Putamen (tissue), 1 donor: ENCODE results near the gene CISD3.
"Not testable (repeated sequence)": the region's sequence is repeated elsewhere in the genome, so short reads cannot be mapped to it uniquely, and the experiment has no call there.

ENCODE experiments used
- DNase-seq: peaks from one replicate; pipeline ENCODE4 v3.0.0-alpha.2; 2016; ENCODE audit warnings: low spot score

Gene CISD3

GRCh38 chr17:38707678-38708351 is 22.3 kb upstream of the CISD3 start:
- DNase-seq: no peak

GRCh38 chr17:38709104-38709820 is 20.9 kb upstream of the CISD3 start:
- no peak for DNase-seq

GRCh38 chr17:38709864-38710603 is 20.1 kb upstream of the CISD3 start:
- DNase-seq: no peak

- DNase-seq: no peak
These were observed 19.6 kb upstream of the CISD3 start for GRCh38 chr17:38710604-38710962.

DNA sequence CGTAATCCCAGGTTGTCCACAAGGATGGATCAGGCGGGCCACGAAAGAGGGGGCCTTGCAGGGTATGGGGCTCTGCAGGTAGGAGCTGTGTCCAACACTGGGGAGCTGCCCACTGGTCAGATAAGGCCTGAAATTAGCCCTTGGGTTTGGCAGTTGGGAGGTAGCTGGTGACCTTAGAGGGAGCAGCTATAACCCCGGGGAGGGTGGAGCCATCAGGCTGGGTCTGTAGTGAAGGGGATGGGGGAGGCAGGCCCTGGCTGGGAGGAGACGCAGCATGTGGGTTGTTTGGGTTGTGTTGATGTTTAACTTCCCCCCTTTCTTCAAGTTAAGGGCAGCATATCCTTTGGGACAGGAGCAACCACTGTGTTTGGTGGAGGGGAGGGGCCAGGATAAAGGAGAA is 19.2 kb upstream of the CISD3 start:
- no peak for DNase-seq

- DNase-seq: no peak
These were observed 18.2 kb upstream of the CISD3 start for GRCh38 chr17:38711792-38712571.

DNA sequence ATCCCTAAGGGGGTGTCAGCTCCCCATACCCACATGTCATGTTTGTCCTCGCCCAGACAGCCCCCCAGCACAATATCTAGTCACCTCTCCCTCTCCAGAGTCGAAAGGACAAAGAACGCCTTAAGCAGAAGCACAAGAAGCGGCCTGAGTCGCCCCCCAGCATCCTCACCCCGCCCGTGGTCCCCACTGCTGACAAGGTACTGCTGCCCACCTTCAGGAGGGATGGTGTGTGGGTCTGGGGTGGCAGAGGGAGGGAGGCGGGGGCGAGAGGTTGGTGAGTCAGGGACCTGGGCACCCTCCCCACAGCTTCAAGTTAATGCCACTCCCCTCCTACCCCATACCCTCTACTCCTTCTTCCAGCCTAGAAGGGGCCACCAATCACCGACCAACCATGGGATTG is 17.5 kb upstream of the CISD3 start:
- no peak for DNase-seq

DNA sequence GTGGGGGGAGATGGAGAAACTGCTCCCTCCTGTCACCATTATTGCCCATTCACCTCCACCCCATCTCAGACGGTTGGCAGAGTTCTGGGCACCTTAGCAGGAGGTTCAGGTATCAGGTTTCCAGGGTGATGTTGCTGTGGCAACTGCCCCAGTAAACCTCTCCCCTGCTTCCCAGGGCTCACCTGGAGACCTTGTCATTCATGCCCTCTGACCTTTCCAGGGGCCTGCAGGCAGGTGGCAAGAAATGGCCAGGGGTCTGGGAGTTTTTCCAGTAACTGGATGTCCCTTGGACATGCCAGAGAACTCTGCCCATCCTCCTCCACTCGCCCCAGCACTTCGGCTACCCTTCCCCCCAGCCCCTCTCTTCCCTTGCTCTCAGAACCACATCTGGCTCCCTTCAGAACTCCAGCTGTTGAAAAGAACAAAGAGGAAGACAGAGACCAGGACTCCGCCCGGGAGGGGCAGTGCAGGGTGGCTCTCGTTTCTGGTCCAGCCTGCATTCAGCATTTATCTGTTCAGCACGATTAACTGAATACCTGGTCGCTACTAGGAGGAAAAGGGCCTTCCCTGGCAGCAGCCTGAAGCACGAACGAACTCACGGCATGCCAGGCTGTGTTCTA is 16.6 kb upstream of the CISD3 start:
- DNase-seq: no peak

GRCh38 chr17:38715216-38715943 is 14.8 kb upstream of the CISD3 start:
- DNase-seq: no peak

DNA sequence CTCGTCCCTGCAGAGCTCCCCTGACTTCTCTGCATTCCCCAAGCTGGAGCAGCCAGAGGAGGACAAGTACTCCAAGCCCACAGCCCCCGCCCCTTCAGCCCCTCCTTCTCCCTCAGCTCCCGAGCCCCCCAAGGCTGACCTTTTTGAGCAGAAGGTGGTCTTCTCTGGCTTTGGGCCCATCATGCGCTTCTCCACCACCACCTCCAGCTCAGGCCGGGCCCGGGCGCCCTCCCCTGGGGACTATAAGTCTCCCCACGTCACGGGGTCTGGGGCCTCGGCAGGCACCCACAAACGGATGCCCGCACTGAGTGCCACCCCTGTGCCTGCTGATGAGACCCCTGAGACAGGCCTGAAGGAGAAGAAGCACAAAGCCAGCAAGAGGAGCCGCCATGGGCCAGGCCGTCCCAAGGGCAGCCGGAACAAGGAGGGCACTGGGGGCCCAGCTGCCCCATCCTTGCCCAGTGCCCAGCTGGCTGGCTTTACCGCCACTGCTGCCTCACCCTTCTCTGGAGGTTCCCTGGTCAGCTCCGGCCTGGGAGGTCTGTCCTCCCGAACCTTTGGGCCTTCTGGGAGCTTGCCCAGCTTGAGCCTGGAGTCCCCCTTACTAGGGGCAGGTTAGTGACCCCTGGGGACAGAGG is 13.7 kb upstream of the CISD3 start:
- no peak for DNase-seq

GRCh38 chr17:38717139-38717745 is 12.9 kb upstream of the CISD3 start:
- no peak for DNase-seq

DNA sequence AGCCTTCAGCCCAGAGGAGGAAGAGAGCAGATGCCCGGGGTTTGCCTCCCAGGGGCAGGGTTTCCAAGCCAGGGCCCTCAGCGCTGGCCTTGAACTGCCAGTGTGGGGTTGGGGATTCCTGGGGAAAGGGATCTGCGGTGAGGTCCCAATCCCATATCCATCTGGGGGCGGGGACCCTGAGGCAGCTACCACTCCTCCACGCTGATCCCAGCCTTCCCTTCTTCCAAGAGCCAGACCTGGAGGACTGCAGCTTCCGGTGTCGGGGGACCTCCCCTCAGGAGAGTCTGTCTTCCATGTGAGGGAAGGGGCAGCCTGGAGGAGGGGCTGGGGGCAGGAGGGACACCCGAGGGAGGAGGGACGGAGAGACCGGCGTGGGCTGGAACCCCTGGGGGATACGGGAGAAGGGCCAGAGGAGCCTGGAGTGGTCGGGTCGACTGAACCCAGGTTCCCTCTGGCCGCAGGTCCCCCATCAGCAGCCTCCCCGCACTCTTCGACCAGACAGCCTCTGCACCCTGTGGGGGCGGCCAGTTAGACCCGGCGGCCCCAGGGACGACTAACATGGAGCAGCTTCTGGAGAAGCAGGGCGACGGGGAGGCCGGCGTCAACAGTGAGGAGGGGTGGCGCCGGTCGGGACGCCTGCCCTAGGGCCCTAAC is 10.7 kb upstream of the CISD3 start:
- DNase-seq: no peak

- no peak for DNase-seq
These were observed 10.0 kb upstream of the CISD3 start for GRCh38 chr17:38719943-38720641.

GRCh38 chr17:38720941-38721340 is 9.2 kb upstream of the CISD3 start:
- DNase-seq: no peak

DNA sequence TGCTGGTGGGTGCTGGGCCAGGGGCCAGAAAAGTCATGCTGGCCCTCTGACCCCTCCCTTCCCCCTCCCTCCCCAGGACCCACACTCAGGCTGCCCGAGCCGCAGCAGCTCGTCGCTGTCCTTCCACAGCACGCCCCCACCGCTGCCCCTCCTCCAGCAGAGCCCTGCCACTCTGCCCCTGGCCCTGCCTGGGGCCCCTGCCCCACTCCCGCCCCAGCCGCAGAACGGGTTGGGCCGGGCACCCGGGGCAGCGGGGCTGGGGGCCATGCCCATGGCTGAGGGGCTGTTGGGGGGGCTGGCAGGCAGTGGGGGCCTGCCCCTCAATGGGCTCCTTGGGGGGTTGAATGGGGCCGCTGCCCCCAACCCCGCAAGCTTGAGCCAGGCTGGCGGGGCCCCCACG is 8.3 kb upstream of the CISD3 start:
- DNase-seq: no peak

DNA sequence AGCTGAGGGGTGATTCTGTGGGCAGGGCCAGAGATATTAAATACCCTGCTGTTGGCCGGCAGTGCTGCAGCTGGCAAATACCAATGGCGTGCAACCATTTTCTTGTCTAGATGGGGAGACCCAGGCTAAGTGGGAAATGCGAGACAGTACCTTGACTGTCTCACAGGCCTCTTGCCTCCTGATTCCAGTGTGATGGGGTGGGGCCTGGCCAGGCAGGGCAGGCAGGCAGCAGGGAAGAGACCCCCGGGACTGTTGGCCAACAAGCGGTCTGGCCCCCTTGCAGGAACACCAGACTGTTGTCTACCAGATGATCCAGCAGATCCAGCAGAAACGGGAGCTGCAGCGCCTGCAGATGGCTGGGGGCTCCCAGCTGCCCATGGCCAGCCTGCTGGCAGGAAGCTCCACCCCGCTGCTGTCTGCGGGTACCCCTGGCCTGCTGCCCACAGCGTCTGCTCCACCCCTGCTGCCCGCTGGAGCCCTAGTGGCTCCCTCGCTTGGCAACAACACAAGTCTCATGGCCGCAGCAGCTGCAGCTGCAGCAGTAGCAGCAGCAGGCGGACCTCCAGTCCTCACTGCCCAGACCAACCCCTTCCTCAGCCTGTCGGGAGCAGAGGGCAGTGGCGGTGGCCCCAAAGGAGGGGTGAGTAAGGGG is 5.7 kb upstream of the CISD3 start:
- DNase-seq: peak; percentile 92

- DNase-seq: no peak
These were observed 5.1 kb upstream of the CISD3 start for GRCh38 chr17:38725066-38725465.

- not testable (repeated sequence) for DNase-seq
These were observed 4.0 kb upstream of the CISD3 start for GRCh38 chr17:38726145-38726544.

GRCh38 chr17:38727736-38728135 is 2.4 kb upstream of the CISD3 start:
- no peak for DNase-seq
